ENCODE data around the gene PHLDA1. TPM values are rescaled to one million over a fixed set of nuclear protein-coding genes. Genes with fewer than 3 reads are reported as not detected.

The PHLDA1 gene
- total and polyA plus RNA-seq, 9 of the 15 experiments (the other 6 are each of a cell fraction or from before 2014, with no cell fraction given), result 0.15 to 2.9 (median 0.54) TPM

- TF ChIP-seq EZH2 (IDR thresholded peaks at IDR 0.05; ENCODE audit: borderline replicate concordance, low read depth, low read length) (no peak), HNRNPUL1 (IDR thresholded peaks at IDR 0.05; ENCODE audit: low read length) (no peak), YY1 (IDR thresholded peaks at IDR 0.05; ENCODE audit: borderline replicate concordance in 1 of 3, control insufficient read depth in 1 of 3, extremely low read depth in 1 of 3, insufficient read depth in 3 of 3, insufficient read length in 1 of 3, insufficient replicate concordance in 2 of 3, low read depth in 1 of 3, low read length in 2 of 3) (peak in 1 of 3 experiments; percentile 63), TCF15 (CRISPR knock-in tag; IDR thresholded peaks at IDR 0.05) (no peak), ZBTB2 (IDR thresholded peaks at IDR 0.05) (no peak), MTA3 (IDR thresholded peaks at IDR 0.05; ENCODE audit: borderline replicate concordance) (0 out of 2 replicates have a peak, but pooled peaks have one; percentile 32), TCF3 (CRISPR knock-in tag; IDR thresholded peaks at IDR 0.05) (peak; percentile 52; the same call in 1 of the 2 replicates), NR2C2 (CRISPR knock-in tag; IDR thresholded peaks at IDR 0.05) (no peak; the same call in 1 of the 2 replicates), NR2C2 (tag; IDR thresholded peaks at IDR 0.05) (peak; percentile 61), ZBTB7A (IDR thresholded peaks at IDR 0.05; ENCODE audit: borderline replicate concordance, control insufficient read depth, low read depth, low read length) (peak; percentile 68; the same call in 1 of the 2 replicates), KLF6 (CRISPR knock-in tag; IDR thresholded peaks at IDR 0.05; ENCODE audit: borderline replicate concordance) (no peak), NEUROD1 (IDR thresholded peaks at IDR 0.05; ENCODE audit: borderline replicate concordance, low read depth, low read length, partially characterized antibody) (no peak), PHF8 (IDR thresholded peaks at IDR 0.05; ENCODE audit: borderline replicate concordance, low read length) (peak; percentile 68; the same call in 1 of the 2 replicates), RBM14 (IDR thresholded peaks at IDR 0.05; ENCODE audit: borderline replicate concordance, insufficient read depth, low read depth, low read length) (0 out of 2 replicates have a peak, but pooled peaks have one; percentile 35), XRCC3 (IDR thresholded peaks at IDR 0.05) (no peak), ZNF232 (CRISPR knock-in tag; IDR thresholded peaks at IDR 0.05) (peak; percentile 77; the same call in 1 of the 2 replicates), POLR2B (IDR thresholded peaks at IDR 0.05; ENCODE audit: low read depth, partially characterized antibody) (peak; percentile 49), ELK1 (CRISPR knock-in tag; IDR thresholded peaks at IDR 0.05) (no peak), CSDE1 (IDR thresholded peaks at IDR 0.05) (no peak), MXD1 (CRISPR knock-in tag; IDR thresholded peaks at IDR 0.05; ENCODE audit: borderline replicate concordance, poor library complexity, severe bottlenecking) (no peak), ZBED1 (IDR thresholded peaks at IDR 0.05) (no peak), XRCC5 (IDR thresholded peaks at IDR 0.05; ENCODE audit: low read depth, low read length) (peak; percentile 87; the same call in 1 of the 2 replicates), SMC3 (conservative IDR thresholded peaks at IDR 0.05; ENCODE audit: insufficient read depth, low read depth, low read length) (peak; percentile 52), THAP7 (CRISPR knock-in tag; IDR thresholded peaks at IDR 0.05) (no peak)
These were observed at the start of gene PHLDA1 (continued) for GRCh38 chr12:76031414-76032042.

All from K562 (cell line).